Thoracic aorta (tissue), 2 donors: ENCODE results near the gene P4HB. TPM values are rescaled to one million over a fixed set of nuclear protein-coding genes. Genes with fewer than 3 reads are reported as not detected.

Source experiments
- ATAC-seq: fragments of 150-250 bp; one replicate; pipeline ENCODE4 v1.8.0; 2017; ENCODE audit warnings: low read depth; ENCODE audit not compliant: insufficient number of reproducible peaks, low FRiP score
- DNase-seq: peaks from one replicate; pipeline ENCODE4 v3.0.0-alpha.2; 2020; ENCODE audit warnings: low spot score
- H3K27ac ChIP-seq, 2 donors: fragments of 200-600 bp; sonication (generic); 1 replicate in 1 of 2; 2 replicates in 1 of 2; pipeline ENCODE4 v1.5.1; 2016; ENCODE audit warnings: mild to moderate bottlenecking in 2 of 2, moderate library complexity in 2 of 2
- H3K27me3 ChIP-seq: fragments of 200-600 bp; sonication (generic); replicated peaks from 2 replicates; pipeline ENCODE4 v1.6.0; 2016; ENCODE audit warnings: mild to moderate bottlenecking; ENCODE audit not compliant: insufficient read depth
- H3K36me3 ChIP-seq: fragments of 200-600 bp; sonication (generic); one replicate; pipeline ENCODE4 v1.5.1; 2016
- H3K4me1 ChIP-seq, 2 donors: fragments of 200-600 bp; sonication (generic); 1 replicate in 1 of 2; 2 replicates in 1 of 2; pipeline versions ENCODE4 v1.5.1 to v1.6.0; 2016; ENCODE audit warnings: low read depth in 2 of 2, mild to moderate bottlenecking in 1 of 2; ENCODE audit not compliant: control insufficient read depth in 1 of 2
- H3K4me3 ChIP-seq: fragments of 200-600 bp; sonication (generic); 2 replicates; pipeline ENCODE4 v1.5.1; 2016; ENCODE audit warnings: mild to moderate bottlenecking
- H3K9me3 ChIP-seq: fragments of 200-600 bp; sonication (generic); 2 replicates; pipeline ENCODE4 v1.5.1; 2016
- total RNA-seq, 2 donors: library from RNA; depleted of rRNA; stranded (reverse); fragments of >200 nt; gene quantifications; one replicate each; pipeline versions ENCODE4 v1.1.0 to v1.2.3, GENCODE V29; 2016
- TF ChIP-seq, protein P1 (sequence below): fragments of 200-600 bp; sonication (generic); IDR thresholded peaks from one replicate; pipeline ENCODE4 v1.5.1; 2019; ENCODE audit warnings: antibody characterized with exemption

Gene P4HB
- total RNA-seq, 2 donors from 2014 or later = 515 to 655 TPM

DNA sequence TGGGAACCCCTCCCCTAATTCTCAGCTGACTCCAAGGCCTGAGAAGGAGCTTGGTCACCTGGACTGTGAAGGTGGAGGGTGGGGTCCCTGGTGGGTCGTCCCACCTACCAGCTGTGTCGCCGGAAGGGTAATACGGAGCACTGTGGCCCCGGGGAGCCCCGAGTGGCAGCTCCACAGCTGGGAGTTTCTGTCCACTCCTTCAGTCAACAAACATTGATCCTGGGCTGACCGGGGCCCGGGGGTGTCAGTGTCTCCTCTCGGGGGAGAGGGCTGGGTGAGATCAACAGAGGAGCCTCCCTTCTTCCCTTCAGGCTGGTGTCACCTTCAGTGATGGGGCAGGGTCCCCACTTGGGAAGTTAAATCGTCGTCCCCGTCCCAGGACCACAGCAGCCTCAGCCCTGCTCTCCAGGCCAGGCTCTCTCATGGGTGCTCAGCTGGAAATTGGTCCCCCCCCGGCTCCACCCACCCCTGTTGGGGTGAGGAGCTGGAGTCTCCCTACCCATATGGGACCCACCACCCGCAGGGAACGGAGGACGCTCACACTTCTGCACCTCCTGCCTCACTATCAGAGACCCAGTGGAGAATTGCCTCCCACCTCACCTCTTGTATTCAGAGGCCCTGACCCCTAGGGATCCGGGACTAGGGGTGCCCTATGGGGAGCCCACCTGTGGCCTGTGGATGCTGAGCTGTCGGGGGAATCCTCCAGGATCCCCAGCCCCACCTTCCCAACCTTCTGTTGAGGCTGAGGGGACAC lies 54.5 kb downstream of the P4HB start:
- H3K4me3 ChIP-seq = no peak overlapping the region
- ATAC-seq = no peak
- TF ChIP-seq, protein P1, sequence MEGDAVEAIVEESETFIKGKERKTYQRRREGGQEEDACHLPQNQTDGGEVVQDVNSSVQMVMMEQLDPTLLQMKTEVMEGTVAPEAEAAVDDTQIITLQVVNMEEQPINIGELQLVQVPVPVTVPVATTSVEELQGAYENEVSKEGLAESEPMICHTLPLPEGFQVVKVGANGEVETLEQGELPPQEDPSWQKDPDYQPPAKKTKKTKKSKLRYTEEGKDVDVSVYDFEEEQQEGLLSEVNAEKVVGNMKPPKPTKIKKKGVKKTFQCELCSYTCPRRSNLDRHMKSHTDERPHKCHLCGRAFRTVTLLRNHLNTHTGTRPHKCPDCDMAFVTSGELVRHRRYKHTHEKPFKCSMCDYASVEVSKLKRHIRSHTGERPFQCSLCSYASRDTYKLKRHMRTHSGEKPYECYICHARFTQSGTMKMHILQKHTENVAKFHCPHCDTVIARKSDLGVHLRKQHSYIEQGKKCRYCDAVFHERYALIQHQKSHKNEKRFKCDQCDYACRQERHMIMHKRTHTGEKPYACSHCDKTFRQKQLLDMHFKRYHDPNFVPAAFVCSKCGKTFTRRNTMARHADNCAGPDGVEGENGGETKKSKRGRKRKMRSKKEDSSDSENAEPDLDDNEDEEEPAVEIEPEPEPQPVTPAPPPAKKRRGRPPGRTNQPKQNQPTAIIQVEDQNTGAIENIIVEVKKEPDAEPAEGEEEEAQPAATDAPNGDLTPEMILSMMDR = no peak
- H3K4me1 ChIP-seq = peaks cover 0 to 18% of the 10 kb centered on the region in 2 donors
- no peak for DNase-seq
- H3K27me3 ChIP-seq = peaks cover 17% of the 10 kb centered on the region
- no peak overlapping the region for H3K27ac ChIP-seq
- no peaks in the 10 kb centered on the region for H3K36me3 ChIP-seq
- no peaks in the 10 kb centered on the region for H3K9me3 ChIP-seq

GRCh38 chr17:81804559-81805399 lies 55.6 kb downstream of the P4HB start:
- Histone ChIP-seq H3K9me3 (no peaks in the 10 kb centered on the region), H3K4me1 (peaks cover 0 to 18% of the 10 kb centered on the region in 2 donors), H3K27ac (no peak overlapping the region), H3K4me3 (peak overlapping the region; percentile 9), H3K36me3 (no peaks in the 10 kb centered on the region), H3K27me3 (peaks cover 17% of the 10 kb centered on the region)
- ATAC-seq (no peak), DNase-seq (no peak)
- TF ChIP-seq, protein P1 = no peak

DNA sequence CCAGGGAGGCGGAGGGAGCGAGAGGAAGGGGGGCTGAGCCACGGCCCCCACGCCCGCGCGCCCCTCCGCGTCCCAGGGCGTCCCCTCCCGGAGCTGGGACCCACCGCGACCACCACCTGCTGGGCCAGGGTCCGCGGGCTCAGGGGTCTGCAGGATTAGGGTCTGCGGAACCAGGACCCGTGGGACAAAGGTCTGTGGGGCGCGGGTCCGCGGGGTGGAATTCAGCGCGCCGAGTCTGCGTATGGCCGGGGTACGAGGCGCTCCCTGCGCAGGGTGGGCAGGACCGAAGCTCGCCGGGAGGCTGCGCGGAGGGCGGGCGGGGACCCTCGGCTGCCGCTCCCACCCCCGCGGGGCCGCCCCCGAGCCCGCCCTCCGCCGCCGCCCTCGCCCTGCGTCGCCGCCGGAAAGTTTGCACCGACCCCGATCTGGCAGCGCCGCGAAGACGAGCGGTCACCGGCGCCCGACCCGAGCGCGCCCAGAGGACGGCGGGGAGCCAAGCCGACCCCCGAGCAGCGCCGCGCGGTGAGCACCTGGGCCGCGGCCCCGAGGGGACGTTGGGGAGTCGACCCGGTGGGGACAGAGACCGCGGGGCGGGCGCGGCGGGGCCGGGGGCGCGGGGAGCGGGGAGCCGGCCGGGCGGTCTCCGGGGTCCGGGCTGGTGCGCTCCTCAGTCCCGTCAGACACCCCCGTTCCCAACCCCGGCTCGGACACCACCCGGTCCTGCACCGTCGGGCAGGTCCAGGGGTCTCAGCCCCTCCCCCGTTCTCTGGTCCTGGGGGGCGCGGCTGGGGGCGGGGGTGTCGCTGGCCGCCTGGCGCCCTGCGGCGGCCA lies 56.4 kb downstream of the P4HB start, which contains the start of gene GCGR:
Gene GCGR, plus strand, starts transcription at position 423 of the 831 bp plus-strand sequence. CDS start 4,869 bp downstream, outside the sequence.
- Histone ChIP-seq H3K4me1 (peaks cover 0 to 18% of the 10 kb centered on the region in 2 donors), H3K27ac (no peak within 1 kb of the TSS), H3K27me3 (peaks cover 17% of the 10 kb centered on the region), H3K9me3 (no peaks in the 10 kb centered on the region), H3K4me3 (peak within 1 kb of the TSS; percentile 9), H3K36me3 (no peaks in the 10 kb centered on the region)
- DNase-seq (no peak), ATAC-seq (no peak)
- TF ChIP-seq, protein P1 = no peak

DNA sequence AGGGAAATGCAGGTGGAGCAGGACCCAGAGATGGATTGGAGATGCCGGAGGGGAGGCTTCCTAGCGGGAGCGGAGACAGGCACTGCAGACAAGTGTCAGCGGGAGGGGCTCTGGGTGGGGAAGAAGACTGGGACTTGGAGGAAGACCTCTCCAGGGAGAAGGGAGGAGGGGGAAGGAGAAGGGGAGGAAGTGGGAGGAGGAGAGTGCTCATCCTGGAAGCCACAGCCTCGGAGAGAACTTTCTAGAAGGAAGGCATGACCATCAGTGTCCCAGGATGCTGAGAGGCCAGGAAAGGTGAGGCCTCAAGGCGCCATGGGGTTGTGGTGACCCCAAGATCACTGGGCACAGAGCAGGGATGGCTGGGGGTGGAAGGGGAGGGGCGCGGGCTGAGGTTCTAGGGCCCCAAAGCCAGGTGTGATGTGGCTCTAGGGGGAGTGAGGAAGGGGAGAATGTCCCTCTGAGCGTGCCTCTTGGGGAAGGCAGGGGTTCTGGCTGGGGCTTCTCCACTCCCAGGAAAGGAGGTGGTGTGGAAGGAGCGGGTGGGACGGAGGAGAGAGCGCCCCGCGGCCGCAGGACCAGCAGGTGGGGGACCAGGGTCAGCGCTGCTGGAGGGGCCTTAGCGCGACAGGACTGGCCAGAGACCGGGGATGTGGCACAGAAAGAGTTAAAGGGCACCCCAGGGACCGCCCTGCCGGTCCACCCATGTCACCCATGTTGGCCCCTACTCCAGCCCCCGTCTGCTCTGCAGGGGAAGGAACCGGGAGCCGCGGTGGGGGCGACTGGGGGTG lies 57.3 kb downstream of the P4HB start:
- Histone ChIP-seq H3K9me3 (no peaks in the 10 kb centered on the region), H3K4me3 (no peak overlapping the region), H3K27me3 (peaks cover 17% of the 10 kb centered on the region), H3K27ac (no peak overlapping the region), H3K4me1 (peaks cover 0 to 18% of the 10 kb centered on the region in 2 donors), H3K36me3 (no peaks in the 10 kb centered on the region)
- ATAC-seq (no peak), DNase-seq (no peak)
- TF ChIP-seq, protein P1 = no peak
